HepG2 (cell line): ENCODE results near the gene UBAC2. TPM values are rescaled to one million over a fixed set of nuclear protein-coding genes. Genes with fewer than 3 reads are reported as not detected.

ENCODE experiments used
- GFI1 ChIP-seq: sonication (generic); formaldehyde crosslinking; IDR thresholded peaks from 2 replicates; pipeline ENCODE4 v1.5.0; 2020; ENCODE audit warnings: missing genetic modification reagents, mild to moderate bottlenecking, borderline replicate concordance
- HNF1B ChIP-seq: sonication (generic); formaldehyde crosslinking; IDR thresholded peaks from 2 replicates; pipeline ENCODE4 v1.5.1; 2020; ENCODE audit warnings: mild to moderate bottlenecking, moderate library complexity, missing genetic modification reagents
- MED13 ChIP-seq: sonication (generic); formaldehyde crosslinking; IDR thresholded peaks from 2 replicates; pipeline ENCODE4 v1.5.0; 2020; ENCODE audit warnings: missing genetic modification reagents
- MLXIP ChIP-seq: sonication (generic); formaldehyde crosslinking; IDR thresholded peaks from 2 replicates; pipeline ENCODE4 v1.9.0; 2021; ENCODE audit warnings: missing genetic modification reagents, borderline replicate concordance
- ZNF124 ChIP-seq: sonication (generic); formaldehyde crosslinking; IDR thresholded peaks from 2 replicates; pipeline ENCODE4 v1.4.0; 2020; ENCODE audit warnings: missing genetic modification reagents
- polyA plus RNA-seq, 8 experiments: library from polyadenylated mRNA; depleted of rRNA in 3 of 8; stranded (reverse) in 7 of 8; unstranded in 1 of 8; fragments of >200 nt; fragmentation: Illumina TruSeq in 4 of 8; extraction: Trizol in 4 of 8; gene quantifications; 2 replicates each; pipeline versions ENCODE4 v1.2.1 to v1.2.3, GENCODE V29; 2011 to 2016; ENCODE audit warnings: low read depth in 4 of 8, missing spikeins in 1 of 8, mixed read lengths in 1 of 8; ENCODE audit not compliant: insufficient read depth in 1 of 8
- total RNA-seq, 5 experiments: library from RNA; depleted of rRNA; stranded (reverse); fragments of >200 nt; fragmentation: Illumina TruSeq; extraction: Trizol; gene quantifications; 2 replicates each; pipeline ENCODE4 v1.2.3, GENCODE V29; 2016; ENCODE audit warnings: low read depth in 1 of 5
- TF ChIP-seq, protein P1 (sequence below): sonication (generic); formaldehyde crosslinking; IDR thresholded peaks from one replicate; pipeline ENCODE4 v1.5.1; 2020; ENCODE audit warnings: mild to moderate bottlenecking, missing genetic modification reagents; ENCODE audit errors: not compliant biosample characterization

The UBAC2 gene
- total and polyA plus RNA-seq, 2 of the 13 experiments (the other 11 are each of a cell fraction or from before 2014, with no cell fraction given): 61.3 to 80.8 TPM

GRCh38 chr13:99380921-99381645 is 180.4 kb downstream of the UBAC2 start (continued):
- TF ChIP-seq ZNF124 (CRISPR knock-in tag) (no peak), MLXIP (CRISPR knock-in tag) (no peak), GFI1 (no peak), MED13 (CRISPR knock-in tag) (no peak), HNF1B (CRISPR knock-in tag) (no peak)
- TF ChIP-seq, protein P1, sequence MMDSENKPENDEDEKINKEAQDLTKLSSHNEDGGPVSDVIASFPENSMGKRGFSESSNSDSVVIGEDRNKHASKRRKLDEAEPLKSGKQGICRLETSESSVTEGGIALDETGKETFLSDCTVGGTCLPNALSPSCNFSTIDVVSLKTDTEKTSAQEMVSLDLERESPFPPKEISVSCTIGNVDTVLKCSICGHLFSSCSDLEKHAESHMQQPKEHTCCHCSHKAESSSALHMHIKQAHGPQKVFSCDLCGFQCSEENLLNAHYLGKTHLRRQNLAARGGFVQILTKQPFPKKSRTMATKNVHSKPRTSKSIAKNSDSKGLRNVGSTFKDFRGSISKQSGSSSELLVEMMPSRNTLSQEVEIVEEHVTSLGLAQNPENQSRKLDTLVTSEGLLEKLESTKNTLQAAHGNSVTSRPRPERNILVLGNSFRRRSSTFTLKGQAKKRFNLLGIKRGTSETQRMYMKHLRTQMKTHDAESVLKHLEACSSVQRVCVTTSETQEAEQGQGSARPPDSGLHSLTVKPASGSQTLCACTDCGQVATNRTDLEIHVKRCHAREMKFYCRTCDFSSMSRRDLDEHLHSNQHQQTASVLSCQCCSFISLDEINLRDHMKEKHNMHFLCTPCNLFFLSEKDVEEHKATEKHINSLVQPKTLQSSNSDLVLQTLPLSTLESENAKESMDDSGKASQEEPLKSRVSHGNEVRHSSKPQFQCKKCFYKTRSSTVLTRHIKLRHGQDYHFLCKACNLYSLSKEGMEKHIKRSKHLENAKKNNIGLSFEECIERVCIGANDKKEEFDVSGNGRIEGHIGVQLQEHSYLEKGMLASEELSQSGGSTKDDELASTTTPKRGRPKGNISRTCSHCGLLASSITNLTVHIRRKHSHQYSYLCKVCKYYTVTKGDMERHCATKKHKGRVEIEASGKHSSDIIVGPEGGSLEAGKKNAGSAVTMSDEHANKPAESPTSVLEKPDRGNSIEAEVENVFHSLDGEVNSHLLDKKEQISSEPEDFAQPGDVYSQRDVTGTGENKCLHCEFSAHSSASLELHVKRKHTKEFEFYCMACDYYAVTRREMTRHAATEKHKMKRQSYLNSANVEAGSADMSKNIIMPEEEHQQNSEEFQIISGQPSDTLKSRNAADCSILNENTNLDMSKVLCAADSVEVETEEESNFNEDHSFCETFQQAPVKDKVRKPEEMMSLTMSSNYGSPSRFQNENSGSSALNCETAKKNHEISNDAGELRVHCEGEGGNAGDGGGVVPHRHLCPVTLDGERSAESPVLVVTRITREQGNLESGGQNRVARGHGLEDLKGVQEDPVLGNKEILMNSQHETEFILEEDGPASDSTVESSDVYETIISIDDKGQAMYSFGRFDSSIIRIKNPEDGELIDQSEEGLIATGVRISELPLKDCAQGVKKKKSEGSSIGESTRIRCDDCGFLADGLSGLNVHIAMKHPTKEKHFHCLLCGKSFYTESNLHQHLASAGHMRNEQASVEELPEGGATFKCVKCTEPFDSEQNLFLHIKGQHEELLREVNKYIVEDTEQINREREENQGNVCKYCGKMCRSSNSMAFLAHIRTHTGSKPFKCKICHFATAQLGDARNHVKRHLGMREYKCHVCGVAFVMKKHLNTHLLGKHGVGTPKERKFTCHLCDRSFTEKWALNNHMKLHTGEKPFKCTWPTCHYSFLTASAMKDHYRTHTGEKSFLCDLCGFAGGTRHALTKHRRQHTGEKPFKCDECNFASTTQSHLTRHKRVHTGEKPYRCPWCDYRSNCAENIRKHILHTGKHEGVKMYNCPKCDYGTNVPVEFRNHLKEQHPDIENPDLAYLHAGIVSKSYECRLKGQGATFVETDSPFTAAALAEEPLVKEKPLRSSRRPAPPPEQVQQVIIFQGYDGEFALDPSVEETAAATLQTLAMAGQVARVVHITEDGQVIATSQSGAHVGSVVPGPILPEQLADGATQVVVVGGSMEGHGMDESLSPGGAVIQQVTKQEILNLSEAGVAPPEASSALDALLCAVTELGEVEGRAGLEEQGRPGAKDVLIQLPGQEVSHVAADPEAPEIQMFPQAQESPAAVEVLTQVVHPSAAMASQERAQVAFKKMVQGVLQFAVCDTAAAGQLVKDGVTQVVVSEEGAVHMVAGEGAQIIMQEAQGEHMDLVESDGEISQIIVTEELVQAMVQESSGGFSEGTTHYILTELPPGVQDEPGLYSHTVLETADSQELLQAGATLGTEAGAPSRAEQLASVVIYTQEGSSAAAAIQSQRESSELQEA (CRISPR knock-in tag): no peak
